Activated CD8-positive, alpha-beta memory T cell treated with anti-CD3 and anti-CD28 coated beads, Interleukin-2, amount 50 U/mL, for 1 hour (primary cell): Measurements from ENCODE around the gene SHISA9.

ENCODE experiments used
- DNase-seq: peaks from one replicate; pipeline ENCODE4 v3.0.0-alpha.2; 2020; ENCODE audit errors: extremely low read depth

SHISA9 gene

GRCh38 chr16:13021996-13022395 lies 120.6 kb downstream of the SHISA9 start:
- no peak for DNase-seq

- no peak for DNase-seq
These were observed 128.4 kb downstream of the SHISA9 start for GRCh38 chr16:13029786-13030185.

DNA sequence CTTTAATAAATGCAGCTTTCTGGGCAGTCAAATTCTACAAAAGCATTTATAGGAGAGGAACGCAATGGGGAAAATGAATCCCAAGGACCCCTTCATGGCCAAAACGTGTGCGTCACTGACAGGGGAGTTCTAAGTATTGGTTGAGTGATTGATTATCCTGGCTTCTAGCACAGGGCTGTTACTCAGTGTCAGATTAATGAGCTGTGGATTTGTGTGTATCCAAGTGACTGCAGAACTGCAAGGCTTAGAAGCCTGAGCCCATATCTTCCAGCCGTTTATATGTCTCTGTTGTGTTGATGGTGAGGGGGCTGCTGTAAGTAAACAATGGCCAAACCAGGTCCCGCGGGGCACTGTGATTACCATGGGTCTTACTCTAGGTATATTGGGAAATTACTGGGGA lies 129.4 kb downstream of the SHISA9 start:
- no peak for DNase-seq

DNA sequence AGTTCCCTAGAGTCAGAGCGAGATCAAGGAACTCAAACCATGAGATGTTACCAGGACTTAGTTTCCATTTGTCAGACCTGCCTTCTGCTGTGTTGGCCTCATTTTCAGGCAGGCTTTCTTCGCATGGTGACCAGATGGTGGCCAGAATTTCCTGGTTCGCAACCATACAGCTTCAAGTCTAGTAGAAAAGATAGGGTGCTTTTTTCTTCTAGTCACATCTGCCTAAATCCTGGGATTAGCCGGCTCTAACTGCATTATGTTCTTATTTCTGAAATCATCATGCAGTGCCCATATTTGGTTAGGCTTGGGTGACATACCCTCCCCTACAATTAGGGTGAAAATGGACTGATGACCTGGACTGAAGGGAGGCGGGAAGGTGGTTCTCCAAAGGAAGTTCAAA lies 131.5 kb downstream of the SHISA9 start:
- DNase-seq, result no peak

GRCh38 chr16:13036600-13036999 lies 135.2 kb downstream of the SHISA9 start:
- DNase-seq, result no peak

DNA sequence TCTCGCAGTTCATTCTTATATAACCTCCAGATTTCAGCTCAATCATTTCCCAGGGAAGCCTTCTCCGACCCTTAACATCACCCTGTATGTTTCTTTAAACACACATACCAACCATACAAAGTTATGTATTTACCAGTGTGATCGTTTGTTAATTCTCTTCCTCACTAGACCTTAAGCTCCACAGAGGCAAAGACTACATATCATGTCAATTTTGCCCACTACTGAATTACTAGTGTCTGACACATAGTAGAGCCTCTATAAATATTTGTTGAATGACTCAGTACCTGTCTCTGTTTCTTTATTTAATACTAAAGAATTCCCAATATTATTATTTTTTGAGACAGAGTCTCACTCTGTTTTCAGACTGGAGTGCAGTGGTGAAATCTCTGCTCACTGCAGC lies 137.2 kb downstream of the SHISA9 start:
- no peak for DNase-seq

- DNase-seq, result no peak
These were observed 138.1 kb downstream of the SHISA9 start for GRCh38 chr16:13039526-13039925.

GRCh38 chr16:13041180-13041579 lies 139.8 kb downstream of the SHISA9 start:
- DNase-seq, result no peak

DNA sequence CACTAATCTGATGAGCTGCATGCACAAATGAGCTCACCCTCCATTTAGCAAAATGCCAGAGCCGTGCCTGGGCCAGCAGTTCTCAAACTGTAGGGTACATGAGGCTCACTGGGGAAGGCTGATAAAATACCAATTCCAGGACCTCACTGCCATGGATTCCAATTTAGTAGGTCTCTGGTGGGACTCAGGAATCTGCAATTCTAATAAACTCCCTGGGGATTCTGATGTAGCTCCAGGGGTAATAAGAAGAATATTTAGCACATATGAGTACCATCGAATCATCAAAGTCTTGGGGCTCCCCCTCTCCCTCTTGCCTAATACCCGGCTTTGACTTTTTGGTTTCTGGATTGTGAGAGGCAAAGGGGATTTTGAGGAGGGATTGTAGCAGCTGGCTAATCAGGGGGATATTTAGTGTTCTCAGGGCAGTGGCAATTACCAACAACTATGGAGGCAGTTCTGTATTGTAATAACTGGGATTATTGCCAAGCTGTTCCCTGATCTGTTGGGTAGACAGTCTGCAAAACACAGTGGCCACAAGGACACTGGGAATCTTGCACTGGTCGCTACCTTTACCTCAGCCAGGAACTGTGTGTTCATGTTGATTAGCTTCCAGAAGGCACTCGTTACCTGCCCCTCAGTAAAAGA lies 140.4 kb downstream of the SHISA9 start:
- DNase-seq, result no peak

- no peak for DNase-seq
These were observed 140.9 kb downstream of the SHISA9 start for GRCh38 chr16:13042291-13042685.

GRCh38 chr16:13046061-13046821 lies 144.8 kb downstream of the SHISA9 start:
- DNase-seq, result no peak

DNA sequence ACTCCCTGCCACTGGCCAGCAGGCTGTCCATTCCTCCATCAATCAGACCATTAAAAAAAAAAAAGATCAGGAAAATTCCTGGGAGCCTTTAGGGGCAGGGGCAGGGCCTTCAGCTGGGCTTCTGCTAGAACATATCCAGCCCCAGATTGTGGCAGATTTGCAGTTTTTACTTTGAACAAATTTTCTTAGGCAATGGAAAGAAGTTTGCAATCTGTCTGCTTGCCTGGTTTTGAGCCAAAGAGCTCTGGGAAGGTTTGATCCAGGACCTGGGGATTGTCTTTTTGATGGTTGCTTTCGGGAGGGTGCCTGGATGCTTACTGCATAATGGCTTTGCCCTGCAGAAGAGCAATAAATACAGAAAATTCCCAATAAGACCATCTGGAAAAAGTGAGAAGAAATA lies 145.9 kb downstream of the SHISA9 start:
- no peak for DNase-seq

- no peak for DNase-seq
These were observed 148.3 kb downstream of the SHISA9 start for GRCh38 chr16:13049688-13050087.

DNA sequence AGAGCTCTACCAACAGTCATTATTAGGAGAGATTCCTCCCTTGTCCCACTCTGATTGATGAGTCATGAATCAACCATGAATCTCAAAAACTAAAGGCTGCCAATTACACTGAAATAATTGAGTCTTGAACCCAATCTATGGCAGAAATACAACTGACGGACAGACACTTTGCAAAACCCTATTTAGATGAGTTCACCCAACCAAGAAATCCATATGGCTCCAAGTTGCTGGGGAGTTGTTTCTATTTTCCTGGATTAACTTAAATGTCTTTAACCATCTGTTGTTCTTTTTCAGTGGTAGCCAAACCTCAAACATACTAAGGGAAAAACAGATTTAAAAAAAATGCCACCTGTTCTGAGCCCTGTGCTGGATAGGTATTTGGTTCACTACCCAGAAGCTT lies 151.0 kb downstream of the SHISA9 start:
- DNase-seq, result no peak

GRCh38 chr16:13055480-13055879 lies 154.1 kb downstream of the SHISA9 start:
- DNase-seq, result no peak

- no peak for DNase-seq
These were observed 155.2 kb downstream of the SHISA9 start for GRCh38 chr16:13056607-13057006.

GRCh38 chr16:13060932-13061331 lies 159.5 kb downstream of the SHISA9 start:
- no peak for DNase-seq

DNA sequence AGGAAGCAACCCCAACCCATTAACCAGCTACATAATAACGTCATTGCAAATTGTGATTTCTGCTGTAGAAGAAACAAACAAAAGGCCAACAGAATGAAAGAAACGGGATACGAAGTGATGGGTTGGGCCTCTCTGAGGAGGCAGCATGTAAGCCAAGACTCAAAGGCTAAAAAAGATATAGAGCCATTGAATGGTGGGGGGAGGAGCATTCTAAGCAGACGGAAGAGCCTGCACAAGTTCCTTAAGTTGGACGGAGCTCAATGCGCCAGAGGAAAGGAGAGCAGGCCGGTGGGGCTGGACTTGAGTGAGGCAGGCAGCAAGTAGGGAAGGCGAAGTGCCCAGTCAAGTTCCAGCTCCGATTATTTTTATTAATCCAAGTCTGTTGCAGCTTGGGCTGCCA lies 160.3 kb downstream of the SHISA9 start:
- DNase-seq, result no peak

DNA sequence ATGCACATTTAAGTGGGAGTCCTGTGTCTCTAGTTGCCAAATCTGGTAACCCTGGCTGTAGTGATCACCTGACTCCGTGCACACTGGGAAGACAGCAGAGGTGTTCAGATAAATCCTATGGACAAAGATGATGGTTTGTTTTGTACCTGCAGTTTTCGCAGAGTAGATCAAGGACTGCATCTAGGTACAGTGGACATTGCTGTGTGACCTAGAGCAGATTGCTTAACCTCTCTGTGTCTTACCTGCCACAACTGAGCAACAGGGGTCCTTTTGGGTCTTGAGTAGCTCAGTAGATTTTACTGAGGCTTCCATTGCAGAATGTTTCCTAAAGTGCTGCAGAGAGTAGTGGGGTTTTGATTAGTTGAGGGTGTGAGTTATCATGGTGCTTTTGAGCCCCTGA lies 160.8 kb downstream of the SHISA9 start:
- DNase-seq, result no peak

DNA sequence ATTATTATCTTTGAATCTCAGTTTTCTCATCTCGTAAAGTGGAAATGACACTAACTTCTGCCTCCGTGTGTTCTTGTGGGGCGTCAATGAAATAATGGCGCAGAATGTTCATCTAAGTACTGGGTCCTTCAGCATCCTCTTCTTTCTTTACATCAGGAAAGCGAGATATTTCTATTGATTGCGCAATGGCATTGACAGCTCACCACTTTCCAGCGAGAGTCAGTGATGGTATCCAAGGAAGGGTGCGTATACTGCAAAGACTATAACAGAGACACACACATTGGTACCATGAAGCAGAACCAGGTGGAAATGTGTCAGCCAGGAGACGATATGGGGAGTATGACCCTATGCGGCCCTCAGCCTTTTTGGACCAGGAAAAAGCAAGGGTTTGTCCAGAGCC lies 162.1 kb downstream of the SHISA9 start:
- DNase-seq, result no peak

DNA sequence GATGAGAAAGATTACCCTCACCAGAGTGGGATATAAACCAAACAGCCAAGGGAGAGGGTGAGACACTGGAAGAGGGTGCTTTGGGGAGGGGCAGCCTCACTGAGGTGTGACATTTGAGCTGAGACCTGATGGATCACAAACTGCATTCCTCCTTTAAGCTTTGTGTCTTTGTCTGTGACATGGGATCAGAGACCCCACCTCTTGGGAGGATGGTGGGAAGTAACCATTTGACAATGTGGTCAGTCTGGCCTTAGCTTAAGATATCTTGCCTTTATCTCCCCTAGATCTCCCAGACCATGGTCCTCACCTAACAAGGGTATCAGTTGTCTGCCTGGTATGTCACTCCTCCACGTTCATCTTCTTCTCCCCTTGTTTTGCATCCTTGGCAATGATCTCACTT lies 163.4 kb downstream of the SHISA9 start:
- no peak for DNase-seq

DNA sequence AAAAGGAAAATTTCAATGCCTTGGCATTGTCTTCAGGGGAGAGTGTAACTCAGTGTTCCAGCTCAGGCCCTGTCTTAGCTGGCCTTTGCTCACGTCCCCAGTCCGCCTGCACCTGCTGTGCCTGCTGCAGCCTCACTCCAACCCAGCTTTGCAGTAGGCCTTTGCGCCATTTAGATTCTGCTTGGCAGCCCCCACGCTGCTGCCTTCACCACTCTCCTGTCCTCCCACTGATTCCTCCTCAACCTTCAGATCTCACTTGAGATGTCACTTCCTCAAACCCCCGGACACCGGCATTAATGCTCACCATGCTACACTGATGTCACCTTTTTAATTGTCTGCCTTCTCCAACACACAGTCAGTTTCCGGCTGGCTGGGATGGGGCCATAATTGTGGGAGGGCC lies 166.2 kb downstream of the SHISA9 start:
- DNase-seq, result no peak

DNA sequence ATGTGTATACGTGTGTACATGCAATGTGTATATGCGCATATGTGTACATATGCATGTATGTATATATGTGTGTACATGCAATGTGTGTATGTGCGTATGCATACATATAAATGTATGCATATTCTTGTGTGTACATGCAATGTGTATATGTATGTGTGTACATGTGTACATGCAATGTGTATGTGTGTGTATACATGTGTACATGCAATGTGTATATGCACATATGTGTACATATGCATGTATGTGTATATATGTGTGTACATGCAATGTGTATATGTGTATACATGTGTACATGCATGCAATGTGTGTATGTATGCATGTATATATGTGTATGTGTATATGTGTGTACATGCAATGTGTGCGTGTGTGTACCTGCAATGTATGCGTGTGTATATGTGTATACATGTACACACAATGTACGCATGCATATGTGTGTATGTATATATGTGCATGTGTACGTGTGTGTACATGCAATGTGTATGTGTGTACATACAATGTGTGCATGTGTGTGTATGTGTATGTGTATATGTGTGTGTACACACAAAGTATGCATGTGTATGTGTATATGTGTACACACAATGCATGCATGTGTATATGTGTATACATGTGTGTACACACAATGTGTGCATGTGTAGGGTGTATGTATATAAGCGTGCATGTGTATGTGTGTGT lies 167.7 kb downstream of the SHISA9 start:
- no peak for DNase-seq
